Stimulated activated CD8-positive, alpha-beta memory T cell treated with anti-CD3 and anti-CD28 coated beads, Interleukin-2, amount 100 ng/mL, for 48 hours (primary cell): ENCODE measurements around the gene CD72.

ENCODE experiments used
- DNase-seq, 2 donors: peaks; one replicate each; pipeline ENCODE4 v3.0.0-alpha.2; 2020; ENCODE audit warnings: low read depth in 2 of 2

Gene CD72, protein sequence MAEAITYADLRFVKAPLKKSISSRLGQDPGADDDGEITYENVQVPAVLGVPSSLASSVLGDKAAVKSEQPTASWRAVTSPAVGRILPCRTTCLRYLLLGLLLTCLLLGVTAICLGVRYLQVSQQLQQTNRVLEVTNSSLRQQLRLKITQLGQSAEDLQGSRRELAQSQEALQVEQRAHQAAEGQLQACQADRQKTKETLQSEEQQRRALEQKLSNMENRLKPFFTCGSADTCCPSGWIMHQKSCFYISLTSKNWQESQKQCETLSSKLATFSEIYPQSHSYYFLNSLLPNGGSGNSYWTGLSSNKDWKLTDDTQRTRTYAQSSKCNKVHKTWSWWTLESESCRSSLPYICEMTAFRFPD

DNA sequence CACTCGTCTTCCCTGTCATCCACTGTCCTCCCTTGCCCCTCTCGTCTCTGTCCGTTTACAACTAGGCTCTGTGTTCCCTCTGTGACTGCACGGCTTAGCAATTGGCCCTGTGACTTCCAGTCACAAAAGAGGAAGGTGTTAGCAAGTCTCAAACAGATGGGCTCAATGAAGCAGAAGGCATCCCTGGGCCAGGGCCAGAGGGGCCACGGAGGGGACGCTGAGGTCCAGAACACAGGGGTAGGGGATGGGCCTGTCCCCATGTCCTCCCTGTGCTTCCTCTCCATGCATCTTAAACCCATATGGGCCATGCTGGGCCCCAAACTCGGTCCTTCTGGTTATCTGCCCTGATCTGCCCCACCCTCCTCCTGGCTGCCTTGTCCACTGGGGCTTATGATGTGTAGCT, at the start of gene CD72:
TSS of gene CD72 (minus strand) at position 89 of the 403 bp plus-strand sequence. CDS start 110 bp downstream, outside the sequence.
- no peak for DNase-seq

DNA sequence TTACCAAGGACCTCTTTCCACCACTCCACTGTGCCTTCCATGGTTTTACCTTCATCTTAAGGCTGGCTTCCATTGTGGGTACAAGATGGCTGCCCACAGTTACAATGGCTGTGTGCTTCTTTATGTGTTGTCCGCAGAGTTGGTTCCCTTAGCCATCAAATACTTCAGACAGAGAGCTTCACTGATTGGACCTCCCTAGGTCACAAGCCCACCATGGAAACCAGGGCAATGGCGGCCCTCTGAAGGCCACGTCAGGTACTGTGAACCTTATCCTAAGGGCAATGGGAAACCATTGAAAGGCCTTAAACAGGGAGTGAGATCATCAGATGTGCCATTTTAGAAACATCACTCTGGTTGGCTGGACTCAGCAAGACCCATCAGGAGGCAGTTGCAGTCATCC, 49.7 kb upstream of the CD72 start:
- no peak for DNase-seq

DNA sequence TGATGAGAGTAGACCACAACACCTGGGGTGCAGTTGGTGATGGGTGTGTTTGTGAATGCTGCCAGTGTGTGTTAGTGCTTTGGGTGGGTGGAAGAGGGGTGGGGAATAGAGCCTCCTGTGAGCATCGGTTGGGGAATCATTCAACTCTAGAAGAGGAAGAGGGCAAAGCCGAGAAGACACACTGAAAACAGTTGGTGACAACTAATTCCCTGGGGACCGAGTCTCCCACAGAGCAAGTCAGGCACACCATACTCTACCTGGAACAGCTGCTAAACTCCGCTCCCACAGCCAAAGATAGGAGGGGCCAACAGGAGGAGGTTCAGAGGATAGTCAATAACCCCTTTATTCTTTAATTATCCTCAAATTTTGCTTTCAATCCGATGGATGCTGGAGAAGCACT, 48.3 kb upstream of the CD72 start:
- DNase-seq, result no peak

DNA sequence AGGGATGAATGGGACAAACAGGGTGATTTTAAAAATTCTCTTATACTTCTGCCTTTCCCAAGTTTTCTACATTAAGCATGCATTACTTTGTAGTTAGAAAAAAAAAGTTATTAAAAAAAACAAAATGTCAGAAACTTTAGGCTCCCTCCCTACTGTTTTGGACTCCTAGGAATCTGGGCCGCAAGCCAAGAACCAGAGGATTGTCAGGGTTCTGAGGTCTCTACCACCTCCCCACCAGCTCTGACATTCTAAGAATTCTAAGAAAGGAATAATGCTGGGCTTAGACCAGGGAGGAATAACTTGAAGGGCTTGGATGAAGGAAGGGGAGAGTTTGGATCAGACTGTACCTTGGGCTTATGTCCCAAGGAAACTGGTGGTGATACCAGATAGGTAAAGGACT, 47.8 kb upstream of the CD72 start:
- DNase-seq, result no peak

DNA sequence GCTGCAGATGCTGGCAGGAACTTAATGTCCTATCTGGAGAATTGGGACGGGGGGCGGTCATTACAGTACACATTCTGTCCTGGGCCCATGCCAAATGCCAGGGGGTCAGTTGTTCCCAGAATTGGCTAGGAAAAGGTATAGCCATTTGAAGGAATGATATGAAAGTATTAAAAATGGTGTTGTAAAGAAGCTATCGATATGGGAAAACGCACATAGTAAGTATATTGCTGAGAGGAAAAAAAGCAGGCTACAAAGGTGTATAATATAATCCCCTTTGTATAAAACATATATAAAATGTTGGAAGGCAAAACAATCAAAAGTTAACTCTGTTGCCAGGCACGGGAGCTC, 47.2 kb upstream of the CD72 start:
- DNase-seq, result no peak

DNA sequence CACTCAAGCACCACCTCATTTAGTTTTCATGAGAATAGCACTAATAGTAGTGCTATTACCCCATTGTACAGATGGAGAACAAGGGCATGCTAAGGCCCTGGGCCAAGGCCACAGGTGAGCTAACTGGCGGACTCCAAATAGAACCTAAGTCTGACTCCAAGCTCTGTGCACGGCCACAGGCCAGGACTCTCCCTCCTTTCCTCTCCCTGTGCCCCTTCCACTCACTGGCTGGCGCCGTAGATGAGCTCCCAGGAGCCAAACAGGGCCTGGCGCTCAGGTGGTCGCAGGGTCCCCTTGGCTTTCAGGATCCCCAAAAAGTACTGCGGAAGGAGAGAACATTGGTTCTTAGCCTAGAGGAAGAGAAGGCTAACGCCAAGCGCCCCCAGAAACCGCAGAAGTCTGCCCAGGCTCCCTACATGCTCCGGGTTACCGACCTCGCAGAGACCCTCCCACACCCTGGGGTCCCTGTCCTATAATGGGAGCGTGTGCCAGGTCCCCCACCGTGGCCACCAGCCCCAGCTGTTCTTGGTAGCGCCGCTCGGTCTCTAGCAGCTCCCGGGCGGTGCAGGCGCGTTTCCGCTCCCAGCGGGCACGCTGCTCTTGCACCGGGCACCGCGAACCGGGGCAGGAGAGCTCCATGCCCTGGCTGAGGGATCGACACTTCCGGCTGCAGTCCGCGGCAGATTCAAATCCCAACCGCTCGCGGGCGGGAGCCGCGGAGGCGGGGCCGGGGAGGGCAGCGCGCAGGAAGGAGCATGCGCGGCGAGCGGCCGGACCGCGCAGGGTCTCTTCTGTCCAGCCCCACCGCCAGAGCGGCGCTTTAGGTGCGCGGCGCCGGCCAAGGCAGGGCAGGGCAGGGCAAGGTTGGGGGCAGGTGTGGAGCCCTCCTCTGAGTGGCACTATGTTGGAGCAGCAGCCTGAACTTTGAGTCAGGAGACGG, 46.6 kb upstream of the CD72 start, which contains the start of gene ARHGEF39:
TSS of gene ARHGEF39 (minus strand) at position 665 of the 940 bp plus-strand sequence. CDS start at position 639, 26 bp downstream.
- peak; percentile 71 to 74 for DNase-seq

DNA sequence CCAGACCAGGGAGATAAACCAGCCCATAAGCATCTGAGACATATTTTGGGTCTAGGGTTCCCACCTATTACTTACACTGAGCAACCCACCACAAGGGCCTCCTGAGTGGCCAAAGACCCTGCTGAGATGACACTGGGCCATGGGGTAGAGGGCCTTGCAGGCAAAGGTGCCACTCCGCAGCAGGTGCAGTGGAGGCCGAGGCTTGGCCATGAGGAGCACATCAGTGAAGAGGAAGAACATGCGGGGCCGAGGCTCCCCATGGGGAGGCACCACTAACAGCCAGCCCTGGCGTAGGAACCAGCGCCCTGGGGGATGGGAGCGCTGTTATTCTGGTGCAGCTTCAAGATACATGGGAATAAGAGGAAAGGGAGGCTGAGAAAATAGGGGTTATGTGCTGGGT, 44.2 kb upstream of the CD72 start:
- no peak for DNase-seq

DNA sequence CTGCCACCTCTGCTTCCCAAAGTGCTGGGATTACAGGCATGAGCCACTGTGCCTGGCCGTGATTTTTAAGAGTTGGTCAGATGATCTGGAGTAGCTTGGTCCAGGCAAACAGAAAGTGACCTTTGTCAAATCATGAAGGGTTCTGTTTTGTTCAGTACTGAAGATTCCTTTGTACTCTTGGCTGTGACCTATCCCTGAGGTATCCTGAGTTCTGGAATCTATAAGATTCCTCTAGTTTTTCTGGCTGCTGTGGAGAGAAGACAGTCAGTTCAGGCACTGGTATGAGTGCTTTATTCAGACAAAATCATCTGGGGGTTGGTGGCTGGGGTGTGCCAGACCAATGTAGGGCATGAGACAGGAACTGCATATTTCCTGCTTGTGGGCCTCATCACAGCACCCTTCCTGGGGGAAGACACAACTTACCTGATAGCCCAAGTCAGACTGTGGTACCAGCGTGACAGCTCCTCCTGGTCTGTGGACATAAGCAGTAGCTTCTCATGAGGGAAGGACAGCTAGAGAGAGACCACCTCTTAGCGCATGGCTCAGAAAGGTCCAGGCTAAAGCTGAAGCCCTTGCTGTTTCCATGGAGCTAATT, 43.6 kb upstream of the CD72 start:
- DNase-seq, result no peak

DNA sequence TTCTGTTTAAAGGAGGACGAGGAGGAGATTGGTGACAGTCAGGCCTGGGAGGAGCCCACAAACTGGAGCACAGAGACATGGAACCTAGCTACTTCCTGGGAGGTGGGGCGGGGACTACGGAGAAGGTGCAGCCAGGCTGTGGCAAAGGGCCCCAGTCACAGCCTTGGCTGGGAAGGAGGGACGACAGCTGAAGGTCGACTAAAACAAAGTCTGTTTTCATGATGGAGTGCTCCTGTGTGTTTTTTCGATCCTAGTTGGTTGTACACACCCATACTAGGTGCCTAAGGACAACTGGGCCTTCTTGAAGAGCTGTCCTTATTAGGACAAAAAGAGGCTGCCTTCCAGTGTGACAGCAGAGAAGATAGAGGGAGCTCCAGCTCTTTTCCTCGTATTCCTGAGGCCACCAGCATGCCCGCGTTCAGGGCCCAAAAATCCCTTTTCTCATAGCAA, 42.8 kb upstream of the CD72 start:
- no peak for DNase-seq

DNA sequence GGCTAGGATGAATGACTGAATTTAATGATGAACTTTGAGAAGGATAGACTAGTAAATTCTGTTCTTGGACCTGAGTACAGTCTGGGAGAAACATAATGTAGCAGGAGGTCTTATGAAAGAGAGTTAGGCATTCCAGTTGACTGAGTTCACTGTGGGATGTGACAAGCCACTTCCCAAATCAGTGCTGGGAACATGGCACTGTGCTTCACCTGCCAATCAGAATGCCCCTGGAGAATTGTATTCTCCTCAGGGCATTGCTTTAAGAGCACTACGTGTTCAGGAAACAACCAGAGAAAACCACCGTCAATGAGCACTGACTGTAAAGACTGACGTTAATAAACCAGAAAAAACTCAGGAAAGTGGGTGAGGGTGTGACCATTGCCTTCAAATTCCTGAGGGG, 41.1 kb upstream of the CD72 start:
- DNase-seq, result no peak

DNA sequence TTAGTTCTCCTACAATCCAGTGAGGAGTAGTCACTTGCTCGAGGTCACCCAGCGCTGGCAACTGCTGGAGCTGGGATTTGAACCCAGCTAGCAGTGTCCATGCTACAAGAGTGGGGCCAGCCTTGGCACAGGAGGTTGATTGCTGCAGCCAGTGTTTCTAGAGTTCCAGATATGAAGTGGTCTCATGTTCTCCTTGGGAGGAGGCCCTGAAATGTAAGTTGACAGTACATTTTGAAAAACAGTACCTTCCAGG, 40.7 kb upstream of the CD72 start:
- DNase-seq, result no peak

DNA sequence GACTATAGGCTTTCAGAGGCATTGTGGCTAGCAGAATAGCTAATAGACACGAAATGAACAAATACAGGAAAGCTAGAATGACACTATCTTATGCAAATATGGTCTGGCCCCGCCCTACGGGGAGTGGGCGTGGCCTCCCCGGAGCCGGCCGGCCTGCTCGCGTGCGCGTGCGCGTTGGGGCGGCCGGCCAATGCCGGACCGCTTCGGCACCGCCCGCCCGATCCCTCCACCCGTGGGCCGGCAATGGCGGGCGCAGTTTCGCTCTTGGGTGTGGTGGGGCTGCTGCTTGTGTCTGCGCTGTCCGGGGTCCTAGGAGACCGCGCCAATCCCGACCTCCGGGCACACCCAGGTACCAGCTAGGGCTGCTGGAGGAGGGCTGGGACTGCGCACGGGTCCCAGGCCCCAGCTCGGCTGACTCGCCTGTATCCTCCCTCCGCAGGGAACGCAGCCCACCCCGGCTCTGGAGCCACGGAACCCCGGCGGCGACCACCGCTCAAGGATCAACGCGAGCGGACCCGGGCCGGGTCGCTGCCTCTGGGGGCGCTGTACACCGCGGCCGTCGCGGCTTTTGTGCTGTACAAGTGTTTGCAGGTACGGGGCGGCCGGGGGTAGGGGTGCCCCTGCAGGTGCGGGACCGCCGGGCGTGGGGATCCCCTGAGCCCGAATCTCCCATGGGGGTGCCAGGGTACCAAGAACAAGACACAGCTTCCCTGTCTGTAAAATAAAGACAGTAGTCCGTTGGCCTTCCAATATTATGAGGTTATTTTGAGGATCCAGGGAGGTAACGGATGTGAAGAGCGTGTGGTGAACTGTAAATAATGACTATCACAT, 40.1 kb upstream of the CD72 start, which contains the start of gene CCDC107:
TSS of gene CCDC107 (plus strand) at position 156 of the 831 bp plus-strand sequence. CDS start at position 244, 88 bp downstream.
- DNase-seq, result peak; percentile 73 to 85

DNA sequence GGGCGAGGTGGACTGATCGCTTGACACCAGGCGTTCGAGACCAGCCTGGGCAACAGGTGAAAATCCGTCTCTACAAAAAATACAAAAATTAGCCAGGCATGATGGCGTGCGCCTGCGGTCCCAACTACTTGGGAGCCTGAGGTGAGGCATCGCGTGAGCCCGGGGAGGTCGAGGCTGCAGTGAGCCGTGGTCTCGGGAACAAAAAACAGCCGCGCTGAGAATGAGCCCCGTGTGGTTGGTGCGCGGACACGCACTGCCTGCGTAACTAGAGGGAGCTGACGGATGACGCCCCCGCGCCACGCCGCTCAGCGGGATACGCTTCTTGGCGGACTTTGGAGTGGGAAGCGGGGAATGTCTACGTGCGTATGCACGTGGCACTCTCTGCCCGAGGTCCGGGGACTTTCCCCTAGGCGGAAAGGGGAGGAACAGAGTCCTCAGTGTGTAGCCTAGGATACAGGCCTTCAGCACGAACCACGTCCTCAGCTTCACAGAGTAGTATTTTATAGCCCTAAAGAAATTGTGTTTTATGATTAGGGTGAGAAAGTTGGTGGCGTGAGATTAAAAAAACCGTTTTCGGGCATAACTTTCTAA, 39.4 kb upstream of the CD72 start, which contains the start of gene RMRP:
TSS of gene RMRP (minus strand) at position 474 of the 591 bp plus-strand sequence.
- peak; percentile 91 to 95 for DNase-seq

DNA sequence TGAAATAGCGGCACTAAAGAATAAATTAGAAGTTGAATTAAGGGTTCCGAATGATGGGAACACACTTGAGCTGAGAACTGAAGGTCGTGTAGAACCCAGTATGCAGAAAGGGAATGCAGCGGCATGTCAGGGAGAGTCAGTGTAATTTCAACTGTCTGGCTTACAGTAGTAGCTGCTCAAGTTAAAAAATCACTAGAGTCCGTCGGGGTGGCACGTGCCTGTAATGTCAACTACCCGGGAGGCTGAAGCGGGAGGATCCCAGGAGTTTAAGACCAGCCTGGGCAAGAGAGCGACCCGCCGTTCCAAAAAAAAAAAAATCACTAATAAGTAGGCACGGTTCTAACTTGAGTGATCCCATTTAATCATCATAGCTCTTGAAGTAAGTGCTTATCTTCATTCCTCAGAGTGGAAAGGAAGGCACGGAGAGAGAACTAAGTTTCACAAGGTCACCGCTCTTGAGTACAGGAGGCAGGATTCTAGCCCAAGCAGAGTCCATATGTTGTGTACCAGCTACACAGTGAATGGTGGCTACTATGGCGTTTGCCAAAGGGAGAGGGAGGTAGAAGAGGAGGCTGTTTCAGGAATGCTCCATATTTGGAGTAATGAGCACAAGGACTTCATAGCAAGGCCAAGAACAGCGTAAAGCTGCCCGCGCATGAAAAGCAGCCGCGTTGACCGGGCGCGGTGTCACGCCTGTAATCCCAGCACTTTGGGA, 38.8 kb upstream of the CD72 start:
- DNase-seq, result no peak

DNA sequence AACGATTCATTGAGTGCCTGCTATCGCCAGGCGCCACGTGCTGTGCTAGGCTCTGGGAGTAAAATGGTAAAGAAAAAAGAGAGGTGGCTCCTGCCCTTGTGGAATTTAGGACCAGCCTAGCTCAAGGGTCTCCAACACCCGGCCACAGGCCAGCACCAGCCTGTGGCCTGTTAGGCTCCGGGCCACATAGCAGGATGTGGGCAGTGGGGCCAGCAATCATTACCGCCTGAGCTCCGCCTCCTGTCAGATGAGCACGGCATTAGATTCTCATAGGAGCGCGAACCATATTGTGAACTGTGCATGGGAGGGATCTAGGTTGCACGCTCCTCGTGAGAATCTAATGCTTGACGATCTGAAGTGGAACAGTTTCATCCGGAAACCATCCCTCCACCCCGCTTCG, 38.1 kb upstream of the CD72 start:
- no peak for DNase-seq

DNA sequence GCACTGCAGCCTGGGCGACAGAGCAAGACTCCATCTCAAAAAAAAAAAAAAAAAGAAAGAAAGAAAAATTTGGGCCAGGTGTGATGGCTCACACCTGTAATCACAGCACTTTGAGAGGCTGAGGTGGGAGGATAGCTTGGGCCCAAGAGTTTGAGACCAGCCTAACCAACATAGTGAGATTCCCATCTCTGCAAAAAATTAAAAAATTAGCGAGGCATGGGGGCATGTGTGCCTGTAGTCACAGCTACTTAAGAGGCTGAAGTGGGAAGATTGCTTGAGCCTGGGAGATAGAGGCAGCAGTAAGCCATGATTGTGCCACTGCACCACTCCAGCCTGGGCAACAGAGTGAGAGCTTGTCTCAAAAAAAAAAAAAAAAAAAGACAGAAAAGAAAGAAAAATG, 35.4 kb upstream of the CD72 start:
- DNase-seq, result no peak

DNA sequence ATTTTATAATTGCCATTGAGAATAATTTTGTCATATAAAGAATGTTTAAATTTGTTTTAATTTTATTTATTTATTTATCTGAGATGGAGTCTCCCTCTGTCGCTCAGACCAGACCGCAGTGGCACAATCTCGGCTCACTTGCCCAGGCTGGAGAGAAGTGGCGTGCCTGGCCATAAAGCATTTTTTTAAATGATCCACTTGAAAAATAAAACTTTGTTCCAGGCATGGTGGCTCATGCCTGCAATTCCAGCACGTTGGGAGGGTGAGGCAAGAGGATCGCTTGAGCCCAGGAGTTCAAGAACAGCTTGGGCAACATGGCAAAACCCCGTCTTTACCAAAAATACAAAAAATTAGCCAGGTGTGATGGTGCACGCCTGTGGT, 34.6 kb upstream of the CD72 start:
- DNase-seq, result no peak

DNA sequence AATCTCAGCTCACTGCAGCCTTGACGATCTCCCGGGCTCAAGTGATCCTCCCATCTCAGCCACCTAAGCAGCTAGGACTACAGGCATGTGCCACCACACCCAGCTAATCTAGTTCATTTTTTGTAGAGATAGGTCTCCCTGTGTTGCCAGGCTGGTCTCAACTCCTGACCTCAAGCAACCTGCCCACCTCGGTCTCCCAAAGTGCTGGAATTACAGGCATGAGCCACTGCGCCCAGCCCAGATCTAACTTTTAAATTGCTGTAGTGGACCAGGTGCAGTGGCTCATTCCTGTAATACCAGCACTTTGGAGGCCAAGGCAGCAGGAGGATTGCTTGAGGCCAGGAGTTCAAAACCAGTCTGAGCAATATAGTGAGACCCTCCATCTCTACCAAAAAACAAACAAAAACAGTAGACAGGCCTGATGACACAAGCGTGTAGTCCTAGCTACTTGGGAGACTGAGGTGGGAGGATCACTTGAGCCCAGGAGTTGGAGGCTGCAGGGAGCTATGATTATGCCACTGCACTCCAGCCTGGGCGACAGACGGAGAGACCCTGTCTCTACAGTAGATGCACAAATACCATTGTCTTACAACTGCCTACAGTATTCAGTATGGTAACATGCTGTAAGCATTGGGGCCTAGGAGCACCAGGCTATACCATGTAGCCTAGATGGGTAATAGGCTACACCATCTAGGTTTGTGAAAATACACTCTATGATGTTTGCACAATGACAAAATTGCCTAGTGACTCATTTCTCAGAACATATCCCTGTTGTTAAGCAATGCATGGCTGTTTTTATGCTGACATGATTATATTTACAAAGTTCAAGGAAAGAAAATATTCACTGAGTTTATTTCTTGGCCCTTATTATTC, 34.0 kb upstream of the CD72 start:
- DNase-seq, result no peak

DNA sequence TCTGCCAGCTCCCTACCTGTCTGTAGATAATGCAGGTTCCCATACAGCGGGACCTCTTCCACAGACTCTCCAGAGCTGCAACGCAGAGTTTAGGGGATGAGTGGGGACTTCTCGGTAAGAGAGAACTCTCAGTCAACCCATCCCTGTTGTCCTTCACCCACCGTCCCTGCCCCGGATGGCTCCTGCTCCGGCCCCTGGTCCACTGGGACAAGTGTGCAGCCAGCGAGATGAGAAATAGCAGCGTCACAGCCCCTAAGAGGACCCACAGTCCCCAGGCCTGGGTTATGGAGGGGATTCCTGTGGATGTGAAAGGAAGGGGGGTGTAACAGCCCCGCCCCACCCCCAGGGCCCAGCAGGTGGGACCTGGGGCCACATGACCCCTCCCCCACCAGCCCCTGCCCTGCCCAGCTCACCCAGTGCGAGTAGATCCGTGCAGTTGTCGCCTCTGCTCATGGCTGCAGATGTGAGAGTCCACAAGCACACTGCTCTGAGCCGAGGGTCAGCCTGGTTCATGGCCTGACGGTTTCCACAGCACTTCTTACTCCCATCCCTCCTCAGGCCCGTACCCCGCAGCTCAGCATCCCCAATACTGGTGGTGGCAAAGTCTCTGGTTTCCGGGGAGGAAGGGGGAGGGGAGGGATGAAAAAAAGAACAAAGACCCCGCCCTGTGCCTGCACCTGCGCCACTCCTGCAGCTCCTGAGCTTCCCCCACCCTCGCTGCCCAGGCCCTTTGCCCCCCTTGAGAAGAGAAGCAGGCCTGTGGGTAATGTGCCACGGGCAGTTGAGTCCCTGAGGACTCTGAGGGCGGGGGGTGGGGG, 32.3 kb upstream of the CD72 start, which contains the start of gene SIT1:
TSS of gene SIT1 (minus strand) at position 591 of the 818 bp plus-strand sequence. CDS start at position 513, 78 bp downstream.
- no peak for DNase-seq
